AG04450 (cell line): ENCODE results near the gene BMERB1. TPM values are rescaled to one million over a fixed set of nuclear protein-coding genes. Genes with fewer than 3 reads are reported as not detected.

Experiments used
- CTCF ChIA-PET: fragments of 300-600, 350-600 bp; formaldehyde crosslinking; extraction: SDS; loops from one replicate; lab custom pipeline; 2022; ENCODE audit warnings: antibody characterized with exemption, inconsistent platforms; lab: Charles Lee
- POLR2A ChIA-PET: fragments of 350-600 bp; formaldehyde crosslinking; extraction: SDS; loops from one replicate; lab custom pipeline; 2021; ENCODE audit warnings: antibody characterized with exemption, inconsistent platforms; lab: Yijun Ruan, JAX
- DNase-seq: peaks from one replicate; pipeline ENCODE4 v3.0.0-alpha.2; 2011; ENCODE audit warnings: low read depth, low spot score
- H3K27ac ChIP-seq: one replicate; pipeline ENCODE4 v1.5.1; 2012; ENCODE audit warnings: low read depth, low read length, control low read depth
- H3K27me3 ChIP-seq: one replicate; pipeline ENCODE4 v1.6.0; 2012; ENCODE audit warnings: low read length; ENCODE audit not compliant: control insufficient read depth, insufficient read depth
- H3K4me3 ChIP-seq: 2 replicates; pipeline ENCODE4 v1.5.1; 2011; ENCODE audit warnings: mild to moderate bottlenecking, low read depth, low read length, control low read depth
- H3K9me3 ChIP-seq: 2 replicates; pipeline ENCODE4 v1.5.1; 2012; ENCODE audit warnings: low read length; ENCODE audit not compliant: control insufficient read depth, insufficient read depth
- polyA plus RNA-seq: library from polyadenylated mRNA; depleted of rRNA; stranded (reverse); fragments of >200 nt; gene quantifications from 2 replicates; pipeline ENCODE4 v1.2.3, GENCODE V29; 2011
- TF ChIP-seq, protein P1 (sequence below): IDR thresholded peaks from 2 replicates; pipeline ENCODE4 v1.5.1; 2011; ENCODE audit warnings: low read depth, low read length, control low read depth, inconsistent platforms

BMERB1 gene
- polyA plus RNA-seq, 1 experiment: 43.9 TPM

- Histone ChIP-seq H3K27me3 (no peaks in the 10 kb centered on the region), H3K27ac (no peak overlapping the region)
- CTCF ChIA-PET: no interaction called here
Measured at GRCh38 chr16:15519790-15520189, 85.4 kb downstream of the BMERB1 start.

DNA sequence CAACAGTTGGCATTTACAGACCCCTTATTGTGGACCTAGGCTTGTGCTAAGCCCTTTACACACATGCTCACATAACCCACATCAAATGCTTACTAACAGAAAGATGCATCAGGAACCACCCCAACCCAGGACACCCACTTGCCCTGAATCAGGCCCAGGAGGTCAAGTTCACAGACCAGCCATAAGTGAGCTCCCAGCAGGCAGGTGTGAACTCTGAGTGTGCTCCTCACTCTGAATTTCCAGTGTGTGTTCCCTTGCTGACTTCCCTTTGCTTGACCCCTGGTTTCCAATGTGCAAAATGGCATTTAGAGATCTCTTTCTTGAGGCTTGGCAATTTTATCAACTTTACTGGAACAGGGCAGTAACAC, 87.0 kb downstream of the BMERB1 start:
- CTCF ChIA-PET: interaction anchor here (0.6 kb wide), 1 partner anchor 127 kb away, joined by 3 read pairs; no protein-coding TSS in a partner anchor
- H3K27me3 ChIP-seq: no peaks in the 10 kb centered on the region
- no peak overlapping the region for H3K27ac ChIP-seq
- POLR2A ChIA-PET: no interaction called here
- DNase-seq: no peak
- TF ChIP-seq, protein P1, sequence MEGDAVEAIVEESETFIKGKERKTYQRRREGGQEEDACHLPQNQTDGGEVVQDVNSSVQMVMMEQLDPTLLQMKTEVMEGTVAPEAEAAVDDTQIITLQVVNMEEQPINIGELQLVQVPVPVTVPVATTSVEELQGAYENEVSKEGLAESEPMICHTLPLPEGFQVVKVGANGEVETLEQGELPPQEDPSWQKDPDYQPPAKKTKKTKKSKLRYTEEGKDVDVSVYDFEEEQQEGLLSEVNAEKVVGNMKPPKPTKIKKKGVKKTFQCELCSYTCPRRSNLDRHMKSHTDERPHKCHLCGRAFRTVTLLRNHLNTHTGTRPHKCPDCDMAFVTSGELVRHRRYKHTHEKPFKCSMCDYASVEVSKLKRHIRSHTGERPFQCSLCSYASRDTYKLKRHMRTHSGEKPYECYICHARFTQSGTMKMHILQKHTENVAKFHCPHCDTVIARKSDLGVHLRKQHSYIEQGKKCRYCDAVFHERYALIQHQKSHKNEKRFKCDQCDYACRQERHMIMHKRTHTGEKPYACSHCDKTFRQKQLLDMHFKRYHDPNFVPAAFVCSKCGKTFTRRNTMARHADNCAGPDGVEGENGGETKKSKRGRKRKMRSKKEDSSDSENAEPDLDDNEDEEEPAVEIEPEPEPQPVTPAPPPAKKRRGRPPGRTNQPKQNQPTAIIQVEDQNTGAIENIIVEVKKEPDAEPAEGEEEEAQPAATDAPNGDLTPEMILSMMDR: no peak
- no peak overlapping the region for H3K4me3 ChIP-seq
- no peaks in the 10 kb centered on the region for H3K9me3 ChIP-seq

More at GRCh38 chr16:15519790-15520189, 85.4 kb downstream of the BMERB1 start:
- TF ChIP-seq, protein P1: no peak
- DNase-seq: no peak
- H3K9me3 ChIP-seq: no peaks in the 10 kb centered on the region
- no peak overlapping the region for H3K4me3 ChIP-seq
- POLR2A ChIA-PET: no interaction called here

GRCh38 chr16:15521758-15522509, 87.5 kb downstream of the BMERB1 start:
- CTCF ChIA-PET: interaction anchor here (0.6 to 0.9 kb wide), 2 partner anchors 31 to 126 kb away, joined by 3 read pairs; no protein-coding TSS in a partner anchor
- H3K27me3 ChIP-seq: no peaks in the 10 kb centered on the region
- H3K4me3 ChIP-seq: no peak overlapping the region
- H3K9me3 ChIP-seq: no peaks in the 10 kb centered on the region
- no peak overlapping the region for H3K27ac ChIP-seq
- POLR2A ChIA-PET: no interaction called here
- DNase-seq: no peak
- TF ChIP-seq, protein P1: no peak

DNA sequence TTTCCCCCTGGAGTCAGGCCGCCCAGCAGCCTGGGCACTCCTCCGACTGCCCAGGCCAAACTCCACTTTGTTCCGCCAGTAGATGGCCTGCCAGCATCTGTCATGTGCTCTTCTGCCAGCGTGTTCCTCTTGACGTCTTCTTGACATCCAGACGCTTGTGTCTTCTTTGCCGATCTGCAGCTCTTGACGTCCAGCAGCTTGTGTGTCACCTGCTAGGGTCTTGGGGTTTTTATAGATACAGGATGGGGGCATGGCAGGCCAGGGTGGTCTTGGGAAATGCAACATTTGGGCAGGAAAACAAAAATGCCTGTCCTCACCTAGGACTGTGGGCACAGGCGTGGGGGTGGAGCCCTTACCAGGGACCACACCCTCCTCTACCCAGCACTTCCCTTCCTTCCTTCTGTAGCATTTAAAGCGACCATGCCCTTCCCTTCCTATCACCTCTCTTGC, 88.7 kb downstream of the BMERB1 start:
- no peak overlapping the region for H3K4me3 ChIP-seq
- ChIA-PET POLR2A (interaction anchor here (0.7 kb wide), 1 partner anchor 24 kb away, joined by 4 read pairs; no protein-coding TSS in a partner anchor), CTCF (interaction anchor here (0.6 to 1.8 kb wide), 3 partner anchors 28 to 38 kb away, joined by 3 to 4 read pairs (median 3); no protein-coding TSS in a partner anchor)
- no peaks in the 10 kb centered on the region for H3K9me3 ChIP-seq
- no peaks in the 10 kb centered on the region for H3K27me3 ChIP-seq
- TF ChIP-seq, protein P1: no peak
- DNase-seq: no peak
- H3K27ac ChIP-seq: no peak overlapping the region

GRCh38 chr16:15523939-15524338, 89.6 kb downstream of the BMERB1 start:
- Histone ChIP-seq H3K27me3 (no peaks in the 10 kb centered on the region), H3K27ac (no peak overlapping the region), H3K9me3 (no peaks in the 10 kb centered on the region), H3K4me3 (no peak overlapping the region)
- DNase-seq: no peak
- POLR2A ChIA-PET: no interaction called here
- CTCF ChIA-PET: interaction anchor here (1.8 kb wide), 1 partner anchor 27 kb away, joined by 4 read pairs; no protein-coding TSS in a partner anchor
- TF ChIP-seq, protein P1: no peak
